Ishikawa (cell line): ENCODE results near the gene TBCA.

Experiments used
- CEBPB ChIP-seq: IDR thresholded peaks from 2 replicates; pipeline ENCODE4 v1.6.1; 2012
- CREB1 ChIP-seq: IDR thresholded peaks from 2 replicates; pipeline ENCODE4 v1.6.1; 2012; ENCODE audit warnings: low read depth
- EGR1 ChIP-seq: IDR thresholded peaks from 2 replicates; pipeline ENCODE4 v1.6.1; 2012
- EP300 ChIP-seq: IDR thresholded peaks from 2 replicates; pipeline ENCODE4 v1.6.1; 2012; ENCODE audit warnings: borderline replicate concordance
- FOXM1 ChIP-seq: IDR thresholded peaks from 2 replicates; pipeline ENCODE4 v1.6.1; 2012; ENCODE audit warnings: low read depth, borderline replicate concordance
- NFIC ChIP-seq: IDR thresholded peaks from 2 replicates; pipeline ENCODE4 v1.6.1; 2012
- RAD21 ChIP-seq: IDR thresholded peaks from 2 replicates; pipeline ENCODE4 v1.6.1; 2012; ENCODE audit warnings: low read depth
- TAF1 ChIP-seq: IDR thresholded peaks from 2 replicates; pipeline ENCODE4 v1.6.1; 2012; ENCODE audit warnings: low read depth, mild to moderate bottlenecking
- TCF12 ChIP-seq: IDR thresholded peaks from 2 replicates; pipeline ENCODE4 v1.6.1; 2012; ENCODE audit warnings: low read depth
- TEAD4 ChIP-seq: IDR thresholded peaks from 2 replicates; pipeline ENCODE4 v1.6.1; 2012
- USF1 ChIP-seq: IDR thresholded peaks from 2 replicates; pipeline ENCODE4 v1.6.1; 2012
- YY1 ChIP-seq: IDR thresholded peaks from 2 replicates; pipeline ENCODE4 v1.6.1; 2012; ENCODE audit warnings: low read depth
- ZBTB7A ChIP-seq: IDR thresholded peaks from 2 replicates; pipeline ENCODE4 v1.6.1; 2012; ENCODE audit warnings: low read depth
- TF ChIP-seq, protein P1 (sequence below): IDR thresholded peaks from 2 replicates; pipeline ENCODE4 v1.6.1; 2012; ENCODE audit warnings: low read depth, mild to moderate bottlenecking
- TF ChIP-seq, protein P2 (sequence below): IDR thresholded peaks from 2 replicates; pipeline ENCODE4 v1.6.1; 2012

Gene TBCA

DNA sequence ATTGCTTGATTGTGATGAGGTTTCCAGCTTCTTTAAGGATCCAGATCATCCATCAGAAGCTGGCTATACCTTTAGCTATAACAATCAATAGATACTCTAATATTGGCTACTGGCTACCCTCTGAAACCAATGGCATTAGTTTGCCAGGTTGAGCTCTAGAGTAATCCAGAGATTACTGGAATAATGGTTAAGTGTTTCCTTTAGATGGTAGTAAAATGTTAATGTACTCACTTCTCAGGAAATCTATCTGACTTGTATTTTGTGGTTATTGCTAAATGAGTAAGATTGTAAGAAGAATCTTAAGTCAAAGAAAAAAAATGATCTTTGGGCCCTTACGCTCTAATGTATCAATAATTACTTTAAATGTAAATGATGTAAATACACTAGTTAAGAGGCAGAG, 80.0 kb downstream of the TBCA start:
- TF ChIP-seq RAD21 = no peak

DNA sequence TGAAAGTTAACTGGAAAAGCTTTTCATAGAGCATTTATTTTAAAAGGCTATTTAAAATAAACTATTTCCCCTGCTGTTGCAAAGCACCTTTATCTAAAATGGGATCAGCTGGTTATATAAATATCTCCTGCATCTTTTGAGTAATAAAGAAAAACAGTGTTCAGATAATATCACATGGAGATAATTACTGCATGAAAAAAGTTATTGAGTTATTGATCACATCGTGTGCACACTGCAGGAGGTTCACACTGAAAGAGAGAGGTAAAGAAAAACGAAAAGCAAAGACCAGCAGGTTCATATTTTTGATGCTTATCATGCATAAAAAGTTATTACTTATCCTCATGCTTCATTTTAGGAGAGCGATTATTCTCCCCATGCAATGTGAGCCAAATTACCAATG, 82.2 kb downstream of the TBCA start:
- TF ChIP-seq CEBPB (no peak), EP300 (no peak), FOXM1 (no peak), TEAD4 (no peak), NFIC (no peak), RAD21 (no peak)

- TF ChIP-seq, protein P1, sequence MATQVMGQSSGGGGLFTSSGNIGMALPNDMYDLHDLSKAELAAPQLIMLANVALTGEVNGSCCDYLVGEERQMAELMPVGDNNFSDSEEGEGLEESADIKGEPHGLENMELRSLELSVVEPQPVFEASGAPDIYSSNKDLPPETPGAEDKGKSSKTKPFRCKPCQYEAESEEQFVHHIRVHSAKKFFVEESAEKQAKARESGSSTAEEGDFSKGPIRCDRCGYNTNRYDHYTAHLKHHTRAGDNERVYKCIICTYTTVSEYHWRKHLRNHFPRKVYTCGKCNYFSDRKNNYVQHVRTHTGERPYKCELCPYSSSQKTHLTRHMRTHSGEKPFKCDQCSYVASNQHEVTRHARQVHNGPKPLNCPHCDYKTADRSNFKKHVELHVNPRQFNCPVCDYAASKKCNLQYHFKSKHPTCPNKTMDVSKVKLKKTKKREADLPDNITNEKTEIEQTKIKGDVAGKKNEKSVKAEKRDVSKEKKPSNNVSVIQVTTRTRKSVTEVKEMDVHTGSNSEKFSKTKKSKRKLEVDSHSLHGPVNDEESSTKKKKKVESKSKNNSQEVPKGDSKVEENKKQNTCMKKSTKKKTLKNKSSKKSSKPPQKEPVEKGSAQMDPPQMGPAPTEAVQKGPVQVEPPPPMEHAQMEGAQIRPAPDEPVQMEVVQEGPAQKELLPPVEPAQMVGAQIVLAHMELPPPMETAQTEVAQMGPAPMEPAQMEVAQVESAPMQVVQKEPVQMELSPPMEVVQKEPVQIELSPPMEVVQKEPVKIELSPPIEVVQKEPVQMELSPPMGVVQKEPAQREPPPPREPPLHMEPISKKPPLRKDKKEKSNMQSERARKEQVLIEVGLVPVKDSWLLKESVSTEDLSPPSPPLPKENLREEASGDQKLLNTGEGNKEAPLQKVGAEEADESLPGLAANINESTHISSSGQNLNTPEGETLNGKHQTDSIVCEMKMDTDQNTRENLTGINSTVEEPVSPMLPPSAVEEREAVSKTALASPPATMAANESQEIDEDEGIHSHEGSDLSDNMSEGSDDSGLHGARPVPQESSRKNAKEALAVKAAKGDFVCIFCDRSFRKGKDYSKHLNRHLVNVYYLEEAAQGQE = no peak
- TF ChIP-seq ZBTB7A (no peak), EGR1 (no peak), FOXM1 (no peak)
Observed at GRCh38 chr5:77683171-77683732, 92.9 kb downstream of the TBCA start.

DNA sequence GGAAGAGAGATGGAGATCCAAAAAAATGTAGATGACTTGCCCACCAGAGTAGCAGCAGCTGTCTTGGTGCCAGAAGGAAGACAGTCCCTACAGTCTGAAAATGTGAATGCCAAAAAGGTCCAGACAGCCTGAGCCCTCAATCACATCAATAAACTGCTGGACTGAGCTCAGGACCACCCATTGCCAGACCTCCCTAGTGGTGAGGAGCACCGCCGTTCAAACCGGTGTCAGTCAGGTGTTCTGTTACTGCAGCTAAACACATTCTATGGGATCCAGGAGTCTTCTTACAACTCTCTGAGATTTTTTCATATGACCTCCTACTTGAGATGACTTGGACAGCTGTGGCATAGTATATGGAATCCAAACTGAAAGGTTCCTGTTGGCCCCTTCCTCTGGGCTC, 105.6 kb downstream of the TBCA start:
- TF ChIP-seq CREB1 (no peak), CEBPB (no peak), TEAD4 (no peak), EGR1 (no peak), RAD21 (no peak), YY1 (no peak), FOXM1 (no peak), TCF12 (no peak), USF1 (no peak)
- TF ChIP-seq, protein P2, sequence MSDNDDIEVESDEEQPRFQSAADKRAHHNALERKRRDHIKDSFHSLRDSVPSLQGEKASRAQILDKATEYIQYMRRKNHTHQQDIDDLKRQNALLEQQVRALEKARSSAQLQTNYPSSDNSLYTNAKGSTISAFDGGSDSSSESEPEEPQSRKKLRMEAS = no peak

DNA sequence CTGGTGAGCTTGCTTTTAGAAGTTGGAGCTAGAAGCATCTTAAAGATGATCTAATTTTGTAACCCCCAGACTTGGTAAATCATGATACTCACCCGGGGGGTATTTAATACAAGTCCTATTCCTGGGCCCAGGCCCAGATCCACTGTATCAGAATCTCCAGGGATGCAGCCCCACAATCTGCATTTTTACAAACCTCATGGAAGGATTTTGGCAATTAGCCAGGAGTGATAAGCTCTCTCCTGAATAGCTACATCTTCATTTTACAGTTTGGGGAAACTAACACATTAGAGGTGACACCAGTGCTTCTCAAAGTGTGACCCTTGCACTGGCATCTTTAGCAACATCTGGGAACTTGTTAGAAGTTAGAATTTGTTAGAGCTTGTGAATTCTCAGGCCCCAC, 106.5 kb downstream of the TBCA start:
- TF ChIP-seq EGR1 = no peak
- TF ChIP-seq RAD21 = no peak
- TF ChIP-seq, protein P1 = no peak
- no peak for TF ChIP-seq NFIC
- no peak for TF ChIP-seq YY1
- no peak for TF ChIP-seq FOXM1
- TF ChIP-seq, protein P2 = no peak
- TF ChIP-seq CEBPB = no peak
- TF ChIP-seq ZBTB7A = no peak
- TF ChIP-seq USF1 = no peak
- TF ChIP-seq TCF12 = no peak
- no peak for TF ChIP-seq TAF1
- no peak for TF ChIP-seq EP300
- TF ChIP-seq TEAD4 = no peak
- no peak for TF ChIP-seq CREB1

- TF ChIP-seq TAF1 (no peak), CREB1 (no peak), NFIC (no peak), TCF12 (no peak), CEBPB (no peak)
- TF ChIP-seq, protein P2 = no peak
Observed at GRCh38 chr5:77663090-77663863, 112.9 kb downstream of the TBCA start.
